LoVo (cell line): ENCODE data around the gene VASH1.
"Not testable (repeated sequence)": the region's sequence is repeated elsewhere in the genome, so short reads cannot be mapped to it uniquely, and the experiment has no call there.

Source experiments
- DNase-seq: peaks from one replicate; pipeline ENCODE4 v3.0.0-alpha.2; 2016; ENCODE audit warnings: low spot score

VASH1 gene

GRCh38 chr14:76761136-76761959, at the start of gene VASH1:
TSS of gene VASH1 (plus strand) at chr14:76761468. CDS start at chr14:76762822, 1,354 bp downstream.
- DNase-seq = peak; percentile 61

- no peak for DNase-seq
Measured at GRCh38 chr14:76713121-76713520, 48.1 kb upstream of the VASH1 start.

GRCh38 chr14:76714470-76714869, 46.8 kb upstream of the VASH1 start:
- DNase-seq = no peak

- no peak for DNase-seq
Measured at GRCh38 chr14:76715101-76715500, 46.2 kb upstream of the VASH1 start.

- DNase-seq = no peak
Measured at GRCh38 chr14:76715511-76716081, 45.7 kb upstream of the VASH1 start.

GRCh38 chr14:76716285-76716684, 45.0 kb upstream of the VASH1 start:
- no peak for DNase-seq

GRCh38 chr14:76717508-76718290, 43.6 kb upstream of the VASH1 start:
- DNase-seq = no peak

- DNase-seq = no peak
Measured at GRCh38 chr14:76718306-76719040, 42.8 kb upstream of the VASH1 start.

- no peak for DNase-seq
Measured at GRCh38 chr14:76719666-76720065, 41.6 kb upstream of the VASH1 start.

GRCh38 chr14:76720382-76720813, 40.9 kb upstream of the VASH1 start:
- no peak for DNase-seq

- not testable (repeated sequence) for DNase-seq
Measured at GRCh38 chr14:76721506-76721905, 39.8 kb upstream of the VASH1 start.

- no peak for DNase-seq
Measured at GRCh38 chr14:76724651-76725550, 36.4 kb upstream of the VASH1 start.

GRCh38 chr14:76726551-76726970, 34.7 kb upstream of the VASH1 start:
- no peak for DNase-seq

- no peak for DNase-seq
Measured at GRCh38 chr14:76727384-76727783, 33.9 kb upstream of the VASH1 start.

GRCh38 chr14:76727901-76728300, 33.4 kb upstream of the VASH1 start:
- DNase-seq = no peak

GRCh38 chr14:76729258-76729657, 32.0 kb upstream of the VASH1 start:
- no peak for DNase-seq

- DNase-seq = no peak
Measured at GRCh38 chr14:76729953-76730505, 31.2 kb upstream of the VASH1 start.

- DNase-seq = not testable (repeated sequence)
Measured at GRCh38 chr14:76734501-76734900, 26.8 kb upstream of the VASH1 start.

- no peak for DNase-seq
Measured at GRCh38 chr14:76736514-76736913, 24.8 kb upstream of the VASH1 start.

- no peak for DNase-seq
Measured at GRCh38 chr14:76741074-76741473, 20.2 kb upstream of the VASH1 start.

GRCh38 chr14:76742185-76742584, 19.1 kb upstream of the VASH1 start:
- no peak for DNase-seq
